Choroid plexus epithelial cell (primary cell): ENCODE measurements around the gene CDK4.

Source experiments
- DNase-seq: peaks from one replicate; pipeline ENCODE4 v3.0.0-alpha.2; 2010; ENCODE audit warnings: low read depth
- H3K4me3 ChIP-seq: 2 replicates; pipeline ENCODE4 v1.5.1; 2011; ENCODE audit warnings: low read depth, mild to moderate bottlenecking, control low read depth, low read length, moderate library complexity
- CTCF ChIP-seq: conservative IDR thresholded peaks from 2 replicates; pipeline ENCODE4 v1.5.1; 2011; ENCODE audit warnings: low read depth, mild to moderate bottlenecking, control low read depth, inconsistent platforms, low read length, moderate library complexity

CDK4 gene

GRCh38 chr12:57750561-57751431, 1.3 kb downstream of the CDK4 start:
- H3K4me3 ChIP-seq = peak overlapping the region; percentile 88
- no peak for TF ChIP-seq CTCF
- DNase-seq = no peak

- no peak for DNase-seq
- H3K4me3 ChIP-seq = no peak overlapping the region
- no peak for TF ChIP-seq CTCF
These were observed 3.0 kb downstream of the CDK4 start for GRCh38 chr12:57749061-57749460.

- DNase-seq = no peak
- H3K4me3 ChIP-seq = peak overlapping the region; percentile 95
- TF ChIP-seq CTCF = no peak
These were observed 6.1 kb downstream of the CDK4 start for GRCh38 chr12:57746025-57746424.

GRCh38 chr12:57745485-57745881, 6.6 kb downstream of the CDK4 start:
- no peak for DNase-seq
- TF ChIP-seq CTCF = no peak
- H3K4me3 ChIP-seq = peak overlapping the region; percentile 95

GRCh38 chr12:57744777-57745484, 7.2 kb downstream of the CDK4 start, which contains the start of gene TSPAN31:
TSS of gene TSPAN31 (plus strand) at chr12:57745039. CDS start at chr12:57745155, 116 bp downstream.
- peak; percentile 99 for DNase-seq
- no peak for TF ChIP-seq CTCF

GRCh38 chr12:57744194-57744776, 7.8 kb downstream of the CDK4 start:
- no peak for TF ChIP-seq CTCF
- peak overlapping the region; percentile 95 for H3K4me3 ChIP-seq
- no peak for DNase-seq

More at GRCh38 chr12:57744777-57745484, 7.2 kb downstream of the CDK4 start, which contains the start of gene TSPAN31:
- peak within 1 kb of the TSS; percentile 95 for H3K4me3 ChIP-seq
